GM15510 (cell line): Measurements from ENCODE around the gene AGMO.

Experiments
- POLR2A ChIP-seq: IDR thresholded peaks from 3 replicates; pipeline ENCODE4 v1.6.1; 2011; ENCODE audit warnings: borderline replicate concordance; ENCODE audit not compliant: insufficient read length; ENCODE audit errors: extremely low read depth

Gene AGMO

GRCh38 chr7:15305002-15305600, 256.7 kb downstream of the AGMO start:
- no peak for TF ChIP-seq POLR2A

- no peak for TF ChIP-seq POLR2A
Measured at GRCh38 chr7:15303357-15303756, 258.5 kb downstream of the AGMO start.

- TF ChIP-seq POLR2A: no peak
Measured at GRCh38 chr7:15292138-15292537, 269.7 kb downstream of the AGMO start.

- no peak for TF ChIP-seq POLR2A
Measured at GRCh38 chr7:15291699-15292098, 270.1 kb downstream of the AGMO start.

- no peak for TF ChIP-seq POLR2A
Measured at GRCh38 chr7:15288741-15289140, 273.1 kb downstream of the AGMO start.

- no peak for TF ChIP-seq POLR2A
Measured at GRCh38 chr7:15284396-15284795, 277.4 kb downstream of the AGMO start.

GRCh38 chr7:15280078-15280733, 281.6 kb downstream of the AGMO start:
- TF ChIP-seq POLR2A: no peak

- no peak for TF ChIP-seq POLR2A
Measured at GRCh38 chr7:15279640-15280039, 282.2 kb downstream of the AGMO start.

GRCh38 chr7:15257689-15258088, 304.1 kb downstream of the AGMO start:
- TF ChIP-seq POLR2A: no peak

- TF ChIP-seq POLR2A: no peak
Measured at GRCh38 chr7:15252181-15252580, 309.6 kb downstream of the AGMO start.

GRCh38 chr7:15248514-15248913, 313.3 kb downstream of the AGMO start:
- TF ChIP-seq POLR2A: no peak

GRCh38 chr7:15245831-15246230, 316.0 kb downstream of the AGMO start:
- TF ChIP-seq POLR2A: no peak

- no peak for TF ChIP-seq POLR2A
Measured at GRCh38 chr7:15239801-15240200, 322.0 kb downstream of the AGMO start.

- TF ChIP-seq POLR2A: no peak
Measured at GRCh38 chr7:15236952-15237351, 324.9 kb downstream of the AGMO start.

GRCh38 chr7:15234431-15234830, 327.4 kb downstream of the AGMO start:
- TF ChIP-seq POLR2A: no peak

GRCh38 chr7:15228831-15229230, 333.0 kb downstream of the AGMO start:
- no peak for TF ChIP-seq POLR2A
